ENCODE measurements around the gene MFAP4. TPM values are rescaled to one million over a fixed set of nuclear protein-coding genes. Genes with fewer than 3 reads are reported as not detected.

The MFAP4 gene
- total RNA-seq, result 270 TPM
- long read RNA-seq, transcript MFAP4-202 (6 exons, 1,932 nt), result minor isoform, 60 of 514 reads
- long read RNA-seq, transcript MFAP4-201 (6 exons, 1,873 nt), result major isoform, 286 of 514 reads
- long read RNA-seq, transcript MFAP4-203 (5 exons, 1,876 nt), result minor isoform, 5 of 514 reads
- long read RNA-seq, partial matches to known transcripts, result 131 of 514 reads
- long read RNA-seq, other reads (novel, unspliced or antisense), result 32 of 514 reads

- no peak for TF ChIP-seq CTCF (IDR thresholded peaks at IDR 0.05)
- H3K27me3 ChIP-seq, result no peaks in the 10 kb centered on the region
- peak; percentile 14 for ATAC-seq
- no peaks in the 10 kb centered on the region for H3K9me3 ChIP-seq
- intact Hi-C loops (cut with DNase I), result no loop called here
- peaks cover 27% of the 10 kb centered on the region for H3K36me3 ChIP-seq
- H3K4me1 ChIP-seq, result peaks cover 40% of the 10 kb centered on the region
- DNase-seq, result no peak
- peak within 1 kb of the TSS; percentile 89 for H3K27ac ChIP-seq
- H3K4me3 ChIP-seq, result peak within 1 kb of the TSS; percentile 44
Observed at GRCh38 chr17:19386974-19387920, at the start of gene MFAP4. Gene MFAP4 (minus strand): TSS chr17:19387190. CDS start chr17:19387155, 35 bp downstream.

- Histone ChIP-seq H3K27ac (no peak overlapping the region), H3K36me3 (no peaks in the 10 kb centered on the region), H3K27me3 (no peaks in the 10 kb centered on the region), H3K4me3 (no peak overlapping the region), H3K9me3 (no peaks in the 10 kb centered on the region), H3K4me1 (no peaks in the 10 kb centered on the region)
- no peak for TF ChIP-seq CTCF (IDR thresholded peaks at IDR 0.05)
- ATAC-seq, result no peak
- intact Hi-C loops (cut with DNase I), result no loop called here
- DNase-seq, result no peak
Observed at GRCh38 chr17:19433727-19434340, 46.8 kb upstream of the MFAP4 start.

- no peaks in the 10 kb centered on the region for H3K27me3 ChIP-seq
- no peaks in the 10 kb centered on the region for H3K36me3 ChIP-seq
- H3K4me3 ChIP-seq, result no peak overlapping the region
- H3K4me1 ChIP-seq, result no peaks in the 10 kb centered on the region
- intact Hi-C loops (cut with DNase I), result no loop called here
- H3K27ac ChIP-seq, result no peak overlapping the region
- no peak for ATAC-seq
- DNase-seq, result no peak
- H3K9me3 ChIP-seq, result no peaks in the 10 kb centered on the region
- TF ChIP-seq CTCF (IDR thresholded peaks at IDR 0.05), result no peak
Observed at GRCh38 chr17:19433255-19433654, 46.3 kb upstream of the MFAP4 start.

GRCh38 chr17:19431691-19432090, 44.7 kb upstream of the MFAP4 start:
- TF ChIP-seq CTCF (IDR thresholded peaks at IDR 0.05), result no peak
- Histone ChIP-seq H3K27me3 (no peaks in the 10 kb centered on the region), H3K9me3 (no peaks in the 10 kb centered on the region), H3K36me3 (no peaks in the 10 kb centered on the region), H3K27ac (no peak overlapping the region), H3K4me1 (no peaks in the 10 kb centered on the region), H3K4me3 (no peak overlapping the region)
- DNase-seq, result no peak
- intact Hi-C loops (cut with DNase I), result no loop called here
- ATAC-seq, result no peak

GRCh38 chr17:19426631-19427030, 39.6 kb upstream of the MFAP4 start:
- intact Hi-C loops (cut with DNase I), result no loop called here

More at GRCh38 chr17:19426631-19427030, 39.6 kb upstream of the MFAP4 start:
- no peak for ATAC-seq
- Histone ChIP-seq H3K9me3 (no peaks in the 10 kb centered on the region), H3K27me3 (no peaks in the 10 kb centered on the region), H3K27ac (no peak overlapping the region), H3K4me3 (no peak overlapping the region), H3K36me3 (no peaks in the 10 kb centered on the region), H3K4me1 (no peaks in the 10 kb centered on the region)
- DNase-seq, result no peak
- TF ChIP-seq CTCF (IDR thresholded peaks at IDR 0.05), result no peak

Data from upper lobe of right lung (tissue), 1 donor.